CD4-positive, alpha-beta memory T cell (primary cell): ENCODE results near the gene SIGLEC8. TPM values are rescaled to one million over a fixed set of nuclear protein-coding genes. Genes with fewer than 3 reads are reported as not detected.
"Not testable (repeated sequence)": the region's sequence is repeated elsewhere in the genome, so short reads cannot be mapped to it uniquely, and the experiment has no call there.

Source experiments
- CTCF ChIA-PET: fragments of 350-600 bp; sonication (Branson Sonifier 250); formaldehyde crosslinking; loops from one replicate; lab custom pipeline; 2021; ENCODE audit warnings: inconsistent platforms; ENCODE audit not compliant: partially characterized antibody; lab: Charles Lee
- POLR2A ChIA-PET: fragments of 350-600 bp; sonication (Branson Sonifier 250); formaldehyde crosslinking; loops from one replicate; lab custom pipeline; 2021; ENCODE audit not compliant: partially characterized antibody; lab: Charles Lee
- DNase-seq, 5 donors: peaks; one replicate each; pipeline versions ENCODE4 v3.0.0 to v3.0.0-alpha.2; 2020 to 2022; ENCODE audit warnings: mixed read lengths in 1 of 5
- H3K27ac ChIP-seq: one replicate; pipeline ENCODE4 v1.7.0; 2013; ENCODE audit warnings: low read depth, low read length
- H3K27me3 ChIP-seq: 2 replicates; pipeline ENCODE4 v1.7.0; 2013; ENCODE audit warnings: mild to moderate bottlenecking, low read length, moderate library complexity; ENCODE audit not compliant: insufficient read depth
- H3K36me3 ChIP-seq: 2 replicates; pipeline ENCODE4 v1.7.0; 2013; ENCODE audit warnings: mild to moderate bottlenecking, low read length, moderate library complexity; ENCODE audit not compliant: insufficient read depth
- H3K4me1 ChIP-seq: 2 replicates; pipeline ENCODE4 v1.7.0; 2013; ENCODE audit warnings: mild to moderate bottlenecking, low read length, moderate library complexity; ENCODE audit not compliant: insufficient read depth
- H3K4me3 ChIP-seq, 2 donors: one replicate each; pipeline ENCODE4 v1.7.0; 2013; ENCODE audit warnings: low read length in 2 of 2, mild to moderate bottlenecking in 1 of 2
- H3K9me3 ChIP-seq, 2 donors: one replicate each; pipeline ENCODE4 v1.7.0; 2013; ENCODE audit warnings: low read length in 2 of 2, control low read depth in 1 of 2; ENCODE audit not compliant: control insufficient read depth in 1 of 2
- H3K27ac Mint-ChIP-seq, 7 donors: one replicate each; pipeline ENCODE4 v1.8.0; 2020 to 2021; ENCODE audit warnings: mixed read lengths in 7 of 7, mild to moderate bottlenecking in 6 of 7, inconsistent platforms in 3 of 7, moderate library complexity in 3 of 7
- H3K27me3 Mint-ChIP-seq, 2 donors: one replicate each; pipeline ENCODE4 v1.8.0; 2020 to 2021; ENCODE audit warnings: mixed read lengths in 2 of 2
- H3K36me3 Mint-ChIP-seq, 2 donors: one replicate each; pipeline ENCODE4 v1.8.0; 2020 to 2021; ENCODE audit warnings: mixed read lengths in 2 of 2, inconsistent platforms in 1 of 2, mild to moderate bottlenecking in 1 of 2
- H3K4me1 Mint-ChIP-seq, 4 donors: one replicate each; pipeline ENCODE4 v1.8.0; 2020 to 2021; ENCODE audit warnings: mixed read lengths in 4 of 4, mild to moderate bottlenecking in 1 of 4
- H3K4me3 Mint-ChIP-seq, 8 donors: one replicate each; pipeline ENCODE4 v1.8.0; 2020 to 2021; ENCODE audit warnings: mixed read lengths in 8 of 8, mild to moderate bottlenecking in 7 of 8, moderate library complexity in 6 of 8, inconsistent platforms in 3 of 8
- H3K9me3 Mint-ChIP-seq, 8 donors: one replicate each; pipeline ENCODE4 v1.8.0; 2020 to 2021; ENCODE audit warnings: mixed read lengths in 8 of 8, mild to moderate bottlenecking in 5 of 8, inconsistent platforms in 3 of 8, moderate library complexity in 1 of 8
- intact Hi-C: fragments of 100-400 bp; cut with micrococcal nuclease; formaldehyde crosslinking; loops from one replicate; pipeline ENCODE4 v1.15.1; 2023
- polyA plus RNA-seq, 2 donors: library from polyadenylated mRNA; unstranded; fragments of 300-500 nt; fragmentation: Illumina TruSeq; gene quantifications; one replicate each; pipeline ENCODE4 v1.2.3, GENCODE V29; 2021
- total RNA-seq, 2 experiments: library from RNA; stranded (reverse); gene quantifications; one replicate each; pipeline ENCODE4 v1.2.3, GENCODE V29; 2021

The SIGLEC8 gene
- total and polyA plus RNA-seq, 4 experiments from 2014 or later: not detected

- H3K36me3 Mint-ChIP-seq, H3K27me3 ChIP-seq, H3K9me3 Mint-ChIP-seq, H3K4me3 ChIP-seq, intact Hi-C loops, POLR2A ChIA-PET, H3K4me3 Mint-ChIP-seq, H3K4me1 ChIP-seq, H3K36me3 ChIP-seq, H3K27me3 Mint-ChIP-seq, DNase-seq, H3K9me3 ChIP-seq, H3K4me1 Mint-ChIP-seq, CTCF ChIA-PET, H3K27ac ChIP-seq: not testable (repeated sequence)
- H3K27ac Mint-ChIP-seq: peak overlapping the region in 1 of 7 donors; percentile 6
Measured at GRCh38 chr19:51500931-51501330, 42.7 kb upstream of the SIGLEC8 start.

GRCh38 chr19:51497666-51498065, 39.4 kb upstream of the SIGLEC8 start:
- Mint-ChIP-seq H3K9me3 (peaks cover 0 to 4% (median 0%) of the 10 kb centered on the region in 8 donors), H3K36me3 (no peaks in the 10 kb centered on the region), H3K27ac (no peak overlapping the region), H3K4me1 (peaks cover 0 to 6% (median 2%) of the 10 kb centered on the region in 4 donors), H3K4me3 (no peak overlapping the region), H3K27me3 (peaks cover 14 to 20% of the 10 kb centered on the region in 2 donors)
- Histone ChIP-seq H3K4me3 (no peak overlapping the region), H3K27me3 (no peaks in the 10 kb centered on the region), H3K9me3 (no peaks in the 10 kb centered on the region), H3K36me3 (no peaks in the 10 kb centered on the region), H3K27ac (no peak overlapping the region), H3K4me1 (peaks cover 6% of the 10 kb centered on the region)
- POLR2A ChIA-PET: no interaction called here
- no peak for DNase-seq
- CTCF ChIA-PET: interaction anchor here (1.4 kb wide), 1 partner anchor 25 kb away, joined by 5 read pairs; no protein-coding TSS in a partner anchor
- intact Hi-C loops: no loop called here

GRCh38 chr19:51493776-51494175, 35.5 kb upstream of the SIGLEC8 start:
- intact Hi-C loops: no loop called here
- Mint-ChIP-seq H3K4me3 (no peak overlapping the region), H3K27me3 (peaks cover 14 to 24% of the 10 kb centered on the region in 2 donors)

GRCh38 chr19:51491586-51491985, 33.3 kb upstream of the SIGLEC8 start:
- no peak for DNase-seq
- Mint-ChIP-seq H3K9me3 (peaks cover 0 to 7% (median under 1%) of the 10 kb centered on the region in 8 donors), H3K27ac (no peak overlapping the region), H3K27me3 (peaks cover 14 to 24% of the 10 kb centered on the region in 2 donors), H3K4me1 (no peaks in the 10 kb centered on the region), H3K36me3 (no peaks in the 10 kb centered on the region), H3K4me3 (no peak overlapping the region)
- H3K27ac ChIP-seq: no peak overlapping the region
- CTCF ChIA-PET: no interaction called here
- H3K4me1 ChIP-seq: no peaks in the 10 kb centered on the region
- intact Hi-C loops: no loop called here
- H3K4me3 ChIP-seq: no peak overlapping the region
- no peaks in the 10 kb centered on the region for H3K36me3 ChIP-seq
- no peaks in the 10 kb centered on the region for H3K27me3 ChIP-seq
- POLR2A ChIA-PET: no interaction called here
- no peaks in the 10 kb centered on the region for H3K9me3 ChIP-seq

More at GRCh38 chr19:51493776-51494175, 35.5 kb upstream of the SIGLEC8 start:
- ChIA-PET CTCF (no interaction called here), POLR2A (no interaction called here)
- Histone ChIP-seq H3K27me3 (no peaks in the 10 kb centered on the region), H3K9me3 (no peaks in the 10 kb centered on the region), H3K4me3 (no peak overlapping the region), H3K36me3 (no peaks in the 10 kb centered on the region), H3K4me1 (no peaks in the 10 kb centered on the region), H3K27ac (no peak overlapping the region)
- Mint-ChIP-seq H3K36me3 (no peaks in the 10 kb centered on the region), H3K4me1 (no peaks in the 10 kb centered on the region), H3K27ac (peak overlapping the region in 1 of 7 donors; percentile 8), H3K9me3 (peaks cover 0 to 7% (median under 1%) of the 10 kb centered on the region in 8 donors)
- DNase-seq: no peak

- Mint-ChIP-seq H3K4me1 (no peaks in the 10 kb centered on the region), H3K36me3 (no peaks in the 10 kb centered on the region), H3K4me3 (no peak overlapping the region), H3K27ac (no peak overlapping the region), H3K27me3 (peaks cover 14 to 26% of the 10 kb centered on the region in 2 donors), H3K9me3 (peaks cover 0 to 8% (median under 1%) of the 10 kb centered on the region in 8 donors)
- H3K4me3 ChIP-seq: no peak overlapping the region
- DNase-seq: no peak
- CTCF ChIA-PET: no interaction called here
- intact Hi-C loops: no loop called here
- POLR2A ChIA-PET: no interaction called here
- H3K27ac ChIP-seq: no peak overlapping the region
- no peaks in the 10 kb centered on the region for H3K27me3 ChIP-seq
- H3K36me3 ChIP-seq: no peaks in the 10 kb centered on the region
- no peaks in the 10 kb centered on the region for H3K9me3 ChIP-seq
- H3K4me1 ChIP-seq: no peaks in the 10 kb centered on the region
Measured at GRCh38 chr19:51490676-51491075, 32.4 kb upstream of the SIGLEC8 start.

GRCh38 chr19:51489113-51489512, 30.9 kb upstream of the SIGLEC8 start:
- ChIA-PET POLR2A (no interaction called here), CTCF (interaction anchor here (1.0 kb wide), 1 partner anchor 26 kb away, joined by 4 read pairs; no protein-coding TSS in a partner anchor)
- no peak overlapping the region for H3K4me3 Mint-ChIP-seq

GRCh38 chr19:51488491-51488890, 30.2 kb upstream of the SIGLEC8 start:
- intact Hi-C loops: no loop called here
- Mint-ChIP-seq H3K27me3 (peaks cover 12 to 23% of the 10 kb centered on the region in 2 donors), H3K9me3 (peaks cover 0 to 7% (median under 1%) of the 10 kb centered on the region in 8 donors), H3K36me3 (no peaks in the 10 kb centered on the region), H3K4me3 (no peak overlapping the region), H3K27ac (no peak overlapping the region), H3K4me1 (no peaks in the 10 kb centered on the region)
- Histone ChIP-seq H3K36me3 (no peaks in the 10 kb centered on the region), H3K27me3 (no peaks in the 10 kb centered on the region), H3K9me3 (no peaks in the 10 kb centered on the region), H3K4me1 (no peaks in the 10 kb centered on the region), H3K27ac (no peak overlapping the region), H3K4me3 (no peak overlapping the region)
- CTCF ChIA-PET: no interaction called here
- POLR2A ChIA-PET: no interaction called here
- DNase-seq: no peak

More at GRCh38 chr19:51489113-51489512, 30.9 kb upstream of the SIGLEC8 start:
- Mint-ChIP-seq H3K9me3 (peaks cover 0 to 8% (median under 1%) of the 10 kb centered on the region in 8 donors), H3K36me3 (no peaks in the 10 kb centered on the region), H3K27ac (no peak overlapping the region), H3K4me1 (no peaks in the 10 kb centered on the region), H3K27me3 (peaks cover 14 to 27% of the 10 kb centered on the region in 2 donors)
- H3K36me3 ChIP-seq: no peaks in the 10 kb centered on the region
- no peak for DNase-seq
- no peaks in the 10 kb centered on the region for H3K27me3 ChIP-seq
- no peak overlapping the region for H3K27ac ChIP-seq
- no peaks in the 10 kb centered on the region for H3K9me3 ChIP-seq
- H3K4me3 ChIP-seq: no peak overlapping the region
- intact Hi-C loops: no loop called here
- no peaks in the 10 kb centered on the region for H3K4me1 ChIP-seq
